Endothelial cell of umbilical vein (primary cell): Measurements from ENCODE around the gene LONP2. TPM values are rescaled to one million over a fixed set of nuclear protein-coding genes. Genes with fewer than 3 reads are reported as not detected.

ENCODE experiments used
- BruUV-seq: library from RNA; stranded (reverse); fragments of 400-500 nt; replicated peaks from 2 replicates; lab custom pipeline; 2021; lab: Mats Ljungman, UMichigan
- CTCF ChIA-PET: fragments of 300-600, 350-600 bp; sonication (Branson Sonifier 250); formaldehyde crosslinking; loops from one replicate; lab custom pipeline; 2021; ENCODE audit warnings: antibody characterized with exemption, inconsistent platforms; lab: Charles Lee
- POLR2A ChIA-PET: fragments of 300-600, 350-600 bp; sonication (Branson Sonifier 250); formaldehyde crosslinking; loops from one replicate; lab custom pipeline; 2021; ENCODE audit warnings: antibody characterized with exemption, inconsistent platforms; lab: Charles Lee
- DNase-seq: peaks from one replicate; pipeline ENCODE4 v3.0.0-alpha.2; 2011; ENCODE audit warnings: low read depth, low spot score
- FAIRE-seq: peaks from 2 replicates; lab custom pipeline; 2011; peaks lifted over from hg19 to GRCh38; lab: Jason Lieb, UNC
- H2AFZ ChIP-seq: 2 replicates; pipeline ENCODE4 v1.6.0; 2012; ENCODE audit warnings: low read depth, low read length, control low read depth, inconsistent platforms
- H3K27ac ChIP-seq: 2 replicates; pipeline ENCODE4 v1.5.1; 2011; ENCODE audit warnings: low read depth, mild to moderate bottlenecking, control low read depth, low read length, moderate library complexity; ENCODE audit not compliant: insufficient read depth
- H3K27me3 ChIP-seq, 2 experiments: 2 replicates each; pipeline versions ENCODE4 v1.6.0 to v1.6.1; 2011; ENCODE audit warnings: low read length in 2 of 2, mixed read lengths in 1 of 2; ENCODE audit not compliant: control insufficient read depth in 2 of 2, insufficient read depth in 2 of 2
- H3K36me3 ChIP-seq, 2 experiments: 2 replicates in 1 of 2; 3 replicates in 1 of 2; pipeline ENCODE4 v1.5.1; 2011; ENCODE audit warnings: low read length in 2 of 2, mild to moderate bottlenecking in 1 of 2, moderate library complexity in 1 of 2; ENCODE audit not compliant: control insufficient read depth in 2 of 2, insufficient read depth in 2 of 2; ENCODE audit errors: extremely low read depth in 1 of 2
- H3K4me1 ChIP-seq: 3 replicates; pipeline ENCODE4 v1.5.1; 2011; ENCODE audit warnings: mild to moderate bottlenecking, low read length; ENCODE audit not compliant: control insufficient read depth, insufficient read depth; ENCODE audit errors: extremely low read depth
- H3K4me2 ChIP-seq: 2 replicates; pipeline ENCODE4 v1.6.1; 2011; ENCODE audit warnings: low read length, control low read depth, mixed read lengths; ENCODE audit not compliant: insufficient read depth
- H3K4me3 ChIP-seq, 3 experiments: fragments of 200-600 bp in 1 of 3; sonication (generic), shearing (Covaris generic) in 1 of 3; replicated peaks in 1 of 3; 2 replicates each; pipeline ENCODE4 v1.5.1; 2011 to 2016; ENCODE audit warnings: control low read depth in 3 of 3, low read length in 3 of 3, mild to moderate bottlenecking in 2 of 3, inconsistent platforms in 1 of 3, low read depth in 1 of 3, moderate library complexity in 1 of 3; ENCODE audit not compliant: insufficient read depth in 1 of 3
- H3K79me2 ChIP-seq: 2 replicates; pipeline ENCODE4 v1.6.0; 2012; ENCODE audit warnings: low read length, inconsistent platforms; ENCODE audit not compliant: control insufficient read depth, insufficient read depth
- H3K9ac ChIP-seq: replicated peaks from 2 replicates; pipeline ENCODE3; 2011; ENCODE audit warnings: low read length, control low read depth; ENCODE audit not compliant: insufficient read depth; ENCODE audit errors: extremely low read depth
- H3K9me1 ChIP-seq: replicated peaks from 3 replicates; pipeline ENCODE4 v1.6.0; 2011; ENCODE audit warnings: mild to moderate bottlenecking, low read length; ENCODE audit not compliant: control insufficient read depth, insufficient read depth; ENCODE audit errors: extremely low read depth
- H3K9me3 ChIP-seq: replicated peaks from 2 replicates; pipeline ENCODE4 v1.5.1; 2012; ENCODE audit warnings: low read length, inconsistent platforms; ENCODE audit not compliant: control insufficient read depth, insufficient read depth
- H4K20me1 ChIP-seq: replicated peaks from 2 replicates; pipeline ENCODE3; 2011; ENCODE audit warnings: mild to moderate bottlenecking, low read length; ENCODE audit not compliant: control insufficient read depth, insufficient read depth; ENCODE audit errors: extremely low read depth
- CTCF ChIP-seq, 2 donors: IDR thresholded peaks; 1 replicate in 1 of 2; 2 replicates in 1 of 2; pipeline ENCODE4 v1.5.1; 2011; ENCODE audit warnings: low read length in 2 of 2, mild to moderate bottlenecking in 2 of 2, moderate library complexity in 2 of 2, control low read depth in 1 of 2, inconsistent platforms in 1 of 2, low read depth in 1 of 2; ENCODE audit not compliant: insufficient read depth in 1 of 2; ENCODE audit errors: extremely low read depth in 1 of 2
- EZH2 ChIP-seq: IDR thresholded peaks from 2 replicates; pipeline ENCODE4 v1.6.1; 2012; ENCODE audit warnings: borderline replicate concordance, low read depth, mild to moderate bottlenecking, moderate library complexity, low read length, inconsistent platforms; ENCODE audit not compliant: severe bottlenecking
- FOS ChIP-seq: IDR thresholded peaks from 2 replicates; pipeline ENCODE4 v1.6.1; 2011; ENCODE audit warnings: mild to moderate bottlenecking, low read length, moderate library complexity, borderline replicate concordance; ENCODE audit not compliant: insufficient read depth
- GATA2 ChIP-seq: IDR thresholded peaks from 2 replicates; pipeline ENCODE4 v1.7.0; 2011; ENCODE audit warnings: low read depth, mild to moderate bottlenecking, moderate library complexity, mixed read lengths, low read length; ENCODE audit not compliant: insufficient read length, insufficient read depth
- JUN ChIP-seq: IDR thresholded peaks from 2 replicates; pipeline ENCODE4 v1.6.1; 2011; ENCODE audit warnings: borderline replicate concordance, low read depth; ENCODE audit not compliant: insufficient read length, insufficient read depth
- MAX ChIP-seq: IDR thresholded peaks from 2 replicates; pipeline ENCODE4 v1.6.1; 2011; ENCODE audit not compliant: insufficient read depth, insufficient read length
- MYC ChIP-seq: IDR thresholded peaks from one replicate; pipeline ENCODE4 v1.6.1; 2011; ENCODE audit warnings: mild to moderate bottlenecking, low read depth, low read length
- POLR2A ChIP-seq: IDR thresholded peaks from 2 replicates; pipeline ENCODE4 v1.6.1; 2012; ENCODE audit warnings: low read depth, mild to moderate bottlenecking, control low read depth, low read length
- POLR2AphosphoS5 ChIP-seq: IDR thresholded peaks from 2 replicates; pipeline ENCODE4 v1.6.1; 2012; ENCODE audit warnings: low read depth, mild to moderate bottlenecking, control low read depth, low read length, moderate library complexity; ENCODE audit not compliant: insufficient read depth
- dilution Hi-C: fragments of 300-500 bp; cut with MboI; formaldehyde crosslinking; loops from one replicate; pipeline ENCODE4 v1.15.0; 2019; ENCODE audit warnings: low sequenced_read_pairs; ENCODE audit not compliant: extremely low pct_ligation_motif_present
- intact Hi-C: fragments of 100-400 bp; cut with micrococcal nuclease; formaldehyde crosslinking; loops from one replicate; pipeline ENCODE4 v1.10.0; 2022
- polyA plus RNA-seq, 4 experiments: library from polyadenylated mRNA; depleted of rRNA in 3 of 4; stranded (reverse) in 3 of 4; unstranded in 1 of 4; fragments of >200 nt; gene quantifications; 2 replicates each; pipeline versions ENCODE4 v1.2.1 to v1.2.3, GENCODE V29; 2011 to 2012; ENCODE audit warnings: missing spikeins in 1 of 4
- total RNA-seq: library from RNA; stranded (reverse); gene quantifications from 2 replicates; pipeline ENCODE4 v1.2.3, GENCODE V29; 2021

LONP2 gene
- total and polyA plus RNA-seq, 2 donors (not counting 3 experiments of a cell fraction or from before 2014, with no cell fraction given), result 13.5 to 38.4 TPM

- CTCF ChIA-PET, result interaction anchor here (0.9 to 1.1 kb wide), 3 partner anchors 17 to 411 kb away, joined by 3 to 5 read pairs (median 4); no protein-coding TSS in a partner anchor
- dilution Hi-C loops, result no loop called here
Observed at GRCh38 chr16:48212033-48212432, 32.1 kb upstream of the LONP2 start.

More at GRCh38 chr16:48212033-48212432, 32.1 kb upstream of the LONP2 start:
- Histone ChIP-seq H3K27me3 (peaks cover 0 to 2% of the 10 kb centered on the region in 2 experiments), H3K9me1 (no peaks in the 10 kb centered on the region), H3K4me1 (no peaks in the 10 kb centered on the region), H3K9ac (no peak overlapping the region), H3K27ac (no peak overlapping the region), H3K9me3 (no peaks in the 10 kb centered on the region), H3K4me3 (no peak overlapping the region), H3K36me3 (no peaks in the 10 kb centered on the region), H2AFZ (no peak overlapping the region), H3K79me2 (no peaks in the 10 kb centered on the region), H3K4me2 (no peak overlapping the region), H4K20me1 (no peaks in the 10 kb centered on the region)
- BruUV-seq, result no TSS peak
- TF ChIP-seq MAX (no peak), GATA2 (no peak), MYC (no peak), EZH2 (no peak), POLR2A (no peak), CTCF (IDR thresholded peaks at IDR 0.05; ENCODE audit: extremely low read depth in 1 of 2, insufficient read depth in 1 of 2, low read depth in 1 of 2, low read length in 2 of 2) (no peak), POLR2AphosphoS5 (no peak), FOS (no peak), JUN (no peak)
- DNase-seq, result no peak
- POLR2A ChIA-PET, result no interaction called here
- intact Hi-C loops, result no loop called here
- FAIRE-seq, result no peak
